Astrocyte of the spinal cord (primary cell): ENCODE results near the gene SLC29A3.

ENCODE experiments used
- DNase-seq: peaks from one replicate; pipeline ENCODE4 v3.0.0; 2011; ENCODE audit warnings: low read depth, low spot score
- H3K4me3 ChIP-seq: 2 replicates; pipeline ENCODE4 v1.5.1; 2011; ENCODE audit warnings: low read depth, mild to moderate bottlenecking, low read length, moderate library complexity
- CTCF ChIP-seq: IDR thresholded peaks from 2 replicates; pipeline ENCODE4 v1.5.1; 2012; ENCODE audit warnings: low read depth, mild to moderate bottlenecking, low read length, inconsistent platforms
- in situ Hi-C: cut with HindIII; loops from 2 replicates; pipeline ENCODE4 v1.10.0; 2017; ENCODE audit warnings: low sequenced_read_pairs

SLC29A3 gene

GRCh38 chr10:71300555-71301370 lies 18.3 kb upstream of the SLC29A3 start:
- in situ Hi-C loops = no loop called here
- H3K4me3 ChIP-seq = no peak overlapping the region
- TF ChIP-seq CTCF = no peak
- DNase-seq = no peak

- no peak overlapping the region for H3K4me3 ChIP-seq
- no peak for DNase-seq
- in situ Hi-C loops = no loop called here
- no peak for TF ChIP-seq CTCF
Measured at GRCh38 chr10:71301371-71301916, 17.6 kb upstream of the SLC29A3 start.

DNA sequence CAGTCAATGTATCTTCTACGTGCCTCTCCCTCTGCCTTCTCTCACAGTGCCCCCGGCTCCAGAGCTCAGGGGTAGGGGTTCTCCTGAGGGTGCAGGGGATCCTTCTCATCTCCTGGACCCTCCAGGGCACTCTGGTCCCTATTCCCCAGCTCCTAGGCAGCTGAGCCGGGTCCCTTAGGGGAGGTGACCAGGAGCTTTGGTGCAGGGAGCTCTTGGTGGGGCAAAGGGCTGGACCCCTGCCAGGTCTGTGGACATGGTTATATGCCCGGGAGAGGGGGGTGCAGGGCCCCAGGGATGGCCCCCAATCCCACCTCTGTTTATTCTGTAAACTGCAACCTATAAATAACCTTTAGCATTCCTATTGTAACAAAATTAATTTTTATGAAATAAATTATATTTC lies 16.6 kb upstream of the SLC29A3 start:
- in situ Hi-C loops = no loop called here
- no peak for TF ChIP-seq CTCF
- no peak overlapping the region for H3K4me3 ChIP-seq
- no peak for DNase-seq

DNA sequence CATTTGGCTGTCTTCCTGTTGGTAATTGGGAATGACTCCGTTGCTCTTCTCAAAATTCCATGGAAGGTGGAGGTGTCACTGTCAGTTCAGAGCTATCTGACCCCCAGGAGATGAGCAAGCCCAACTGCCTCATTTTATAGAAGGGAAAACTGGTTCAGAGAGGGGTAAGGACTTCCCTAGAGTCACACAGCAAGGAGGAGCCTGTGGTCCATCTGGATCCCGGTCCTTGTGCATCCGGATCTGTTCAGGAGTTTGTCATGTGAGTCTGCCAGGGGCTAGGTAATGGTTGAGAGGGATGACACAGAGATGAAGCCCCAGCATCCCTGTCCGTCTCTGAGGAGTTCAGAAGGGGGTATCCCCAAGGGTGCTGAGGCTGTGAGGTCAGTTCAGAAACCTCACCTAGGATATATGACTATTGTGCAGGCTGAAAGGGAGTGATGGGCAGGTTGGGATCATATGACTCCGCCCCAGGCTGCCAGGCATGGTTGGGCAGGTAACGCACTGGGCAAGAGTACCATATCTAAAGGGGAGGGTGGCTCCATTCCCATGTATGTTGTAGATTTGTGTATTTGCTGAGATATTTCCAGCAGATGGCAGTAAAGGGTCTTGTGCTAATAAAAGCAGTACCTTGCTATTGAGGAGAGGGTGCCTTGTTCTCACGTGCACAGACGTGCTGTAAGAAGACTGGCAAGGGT lies 16.0 kb upstream of the SLC29A3 start:
- no peak overlapping the region for H3K4me3 ChIP-seq
- in situ Hi-C loops = no loop called here
- TF ChIP-seq CTCF = peak; percentile 58
- DNase-seq = peak; percentile 56

DNA sequence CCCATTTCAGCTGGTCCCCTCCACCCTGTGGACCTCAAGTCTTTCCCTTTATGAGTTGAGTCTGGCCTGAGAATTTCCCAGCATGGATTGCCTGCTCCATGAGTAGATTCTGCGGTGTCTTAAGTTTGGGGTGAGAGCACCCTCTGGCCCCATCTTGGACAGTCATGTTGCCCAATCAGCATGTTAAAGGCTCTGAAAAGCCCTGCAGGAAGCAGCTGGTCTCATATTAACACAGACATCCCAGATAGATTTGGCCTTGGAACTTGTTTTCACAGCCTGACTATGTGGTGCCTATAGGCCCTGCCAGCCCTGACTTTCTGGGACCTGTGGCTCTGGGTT lies 15.5 kb upstream of the SLC29A3 start:
- no peak for TF ChIP-seq CTCF
- DNase-seq = no peak
- in situ Hi-C loops = no loop called here

GRCh38 chr10:71304914-71305313 lies 14.1 kb upstream of the SLC29A3 start:
- no peak for TF ChIP-seq CTCF
- no peak overlapping the region for H3K4me3 ChIP-seq
- no peak for DNase-seq
- in situ Hi-C loops = no loop called here

More for the DNA sequence above, 15.5 kb upstream of the SLC29A3 start:
- H3K4me3 ChIP-seq = no peak overlapping the region
